Measurements from ENCODE around the gene SMCO3. TPM values are rescaled to one million over a fixed set of nuclear protein-coding genes. Genes with fewer than 3 reads are reported as not detected.
A peak's percentile ranks its signal among the peaks of the same experiment; 100 is the strongest.

The SMCO3 gene
- total RNA-seq, 1 experiment from 2014 or later = not detected

- no peak for DNase-seq (ENCODE audit: low spot score)
Measured at GRCh38 chr12:14827043-14827442, 13.1 kb upstream of the SMCO3 start.

- DNase-seq (ENCODE audit: low spot score) = no peak
Measured at GRCh38 chr12:14826491-14826890, 12.5 kb upstream of the SMCO3 start.

- DNase-seq (ENCODE audit: low spot score) = no peak
Measured at GRCh38 chr12:14825256-14825655, 11.3 kb upstream of the SMCO3 start.

- no peak for DNase-seq (ENCODE audit: low spot score)
Measured at GRCh38 chr12:14824012-14824634, 10.1 kb upstream of the SMCO3 start.

- no peak for DNase-seq (ENCODE audit: low spot score)
Measured at GRCh38 chr12:14811486-14811885, 2.5 kb downstream of the SMCO3 start.

GRCh38 chr12:14810953-14811483 lies 3.0 kb downstream of the SMCO3 start:
- DNase-seq (ENCODE audit: low spot score) = peak; percentile 22

- no peak for DNase-seq (ENCODE audit: low spot score)
Measured at GRCh38 chr12:14810167-14810952, 3.6 kb downstream of the SMCO3 start.

GRCh38 chr12:14803830-14804160 lies 10.2 kb downstream of the SMCO3 start:
- DNase-seq (ENCODE audit: low spot score) = no peak

GRCh38 chr12:14803011-14803829 lies 10.8 kb downstream of the SMCO3 start, which contains the start of the genes C12orf60 and WBP11:
TSS of gene C12orf60 (plus strand) at chr12:14803670. CDS start at chr12:14822936, 19,266 bp downstream.
TSS of gene WBP11 (minus strand) at chr12:14803478. CDS start at chr12:14801383, 2,095 bp downstream.
- peak; percentile 97 for DNase-seq (ENCODE audit: low spot score)

- DNase-seq (ENCODE audit: low spot score) = no peak
Measured at GRCh38 chr12:14802721-14803010, 11.3 kb downstream of the SMCO3 start.

GRCh38 chr12:14802247-14802646 lies 11.7 kb downstream of the SMCO3 start:
- DNase-seq (ENCODE audit: low spot score) = no peak

GRCh38 chr12:14795028-14795448 lies 18.9 kb downstream of the SMCO3 start:
- no peak for DNase-seq (ENCODE audit: low spot score)

GRCh38 chr12:14785568-14785967 lies 28.4 kb downstream of the SMCO3 start:
- no peak for DNase-seq (ENCODE audit: low spot score)

GRCh38 chr12:14784471-14784870 lies 29.5 kb downstream of the SMCO3 start:
- DNase-seq (ENCODE audit: low spot score) = no peak

- no peak for DNase-seq (ENCODE audit: low spot score)
Measured at GRCh38 chr12:14782756-14783155, 31.2 kb downstream of the SMCO3 start.

- no peak for DNase-seq (ENCODE audit: low spot score)
Measured at GRCh38 chr12:14781563-14781962, 32.4 kb downstream of the SMCO3 start.

GRCh38 chr12:14780859-14781258 lies 33.1 kb downstream of the SMCO3 start:
- no peak for DNase-seq (ENCODE audit: low spot score)

GRCh38 chr12:14779834-14780233 lies 34.1 kb downstream of the SMCO3 start:
- no peak for DNase-seq (ENCODE audit: low spot score)

GRCh38 chr12:14777271-14777670 lies 36.7 kb downstream of the SMCO3 start:
- no peak for DNase-seq (ENCODE audit: low spot score)

GRCh38 chr12:14776236-14776961 lies 37.6 kb downstream of the SMCO3 start:
- no peak for DNase-seq (ENCODE audit: low spot score)

- no peak for DNase-seq (ENCODE audit: low spot score)
Measured at GRCh38 chr12:14775636-14775980, 38.4 kb downstream of the SMCO3 start.

Measured in A172 (cell line).